ENCODE data around the gene ATP8B1. TPM values are rescaled to one million over a fixed set of nuclear protein-coding genes. Genes with fewer than 3 reads are reported as not detected.
"Not testable (repeated sequence)": the region's sequence is repeated elsewhere in the genome, so short reads cannot be mapped to it uniquely, and the experiment has no call there.

ATP8B1 gene
- total RNA-seq, 1 donor from 2014 or later, result 0.15 TPM

DNA sequence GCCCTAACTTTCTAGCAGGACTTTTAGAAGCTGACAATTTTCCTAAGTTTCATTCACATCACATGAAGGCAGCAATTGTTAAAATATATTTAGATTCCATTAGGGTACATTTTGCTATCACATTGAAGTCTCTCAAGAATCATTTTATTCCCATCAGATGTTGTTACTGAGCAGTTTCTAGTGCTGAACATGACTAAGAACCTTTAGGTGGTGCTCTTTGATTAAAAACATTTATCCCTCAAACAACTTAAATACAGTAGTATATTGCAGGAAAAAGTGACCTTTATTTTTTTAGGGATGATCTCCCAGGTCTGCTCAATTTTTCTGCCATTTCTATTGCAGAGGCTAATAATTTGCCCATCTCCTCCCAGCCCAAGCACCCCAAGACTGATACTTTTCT lies 158.6 kb downstream of the ATP8B1 start:
- Mint-ChIP-seq H3K4me1 (no peaks in the 10 kb centered on the region), H3K27me3 (ENCODE audit: insufficient read depth, low read depth) (no peaks in the 10 kb centered on the region), H3K36me3 (peaks cover 22% of the 10 kb centered on the region), H3K27ac (no peak overlapping the region), H3K9me3 (peaks cover 6% of the 10 kb centered on the region), H3K4me3 (no peak overlapping the region)
- Histone ChIP-seq H3K27me3 (no peaks in the 10 kb centered on the region), H3K4me1 (no peaks in the 10 kb centered on the region), H3K9me3 (ENCODE audit: low read depth) (no peaks in the 10 kb centered on the region), H3K4me3 (no peak overlapping the region), H3K9ac (no peak overlapping the region), H3K36me3 (no peaks in the 10 kb centered on the region), H2AFZ (replicated peaks) (no peak overlapping the region), H4K20me1 (ENCODE audit: low read depth) (no peaks in the 10 kb centered on the region), H3K79me2 (ENCODE audit: low read depth) (no peaks in the 10 kb centered on the region), H3F3A (ENCODE audit: low read depth) (no peaks in the 10 kb centered on the region), H3K27ac (no peak overlapping the region), H3K4me2 (no peak overlapping the region)
- TF ChIP-seq, protein P1, sequence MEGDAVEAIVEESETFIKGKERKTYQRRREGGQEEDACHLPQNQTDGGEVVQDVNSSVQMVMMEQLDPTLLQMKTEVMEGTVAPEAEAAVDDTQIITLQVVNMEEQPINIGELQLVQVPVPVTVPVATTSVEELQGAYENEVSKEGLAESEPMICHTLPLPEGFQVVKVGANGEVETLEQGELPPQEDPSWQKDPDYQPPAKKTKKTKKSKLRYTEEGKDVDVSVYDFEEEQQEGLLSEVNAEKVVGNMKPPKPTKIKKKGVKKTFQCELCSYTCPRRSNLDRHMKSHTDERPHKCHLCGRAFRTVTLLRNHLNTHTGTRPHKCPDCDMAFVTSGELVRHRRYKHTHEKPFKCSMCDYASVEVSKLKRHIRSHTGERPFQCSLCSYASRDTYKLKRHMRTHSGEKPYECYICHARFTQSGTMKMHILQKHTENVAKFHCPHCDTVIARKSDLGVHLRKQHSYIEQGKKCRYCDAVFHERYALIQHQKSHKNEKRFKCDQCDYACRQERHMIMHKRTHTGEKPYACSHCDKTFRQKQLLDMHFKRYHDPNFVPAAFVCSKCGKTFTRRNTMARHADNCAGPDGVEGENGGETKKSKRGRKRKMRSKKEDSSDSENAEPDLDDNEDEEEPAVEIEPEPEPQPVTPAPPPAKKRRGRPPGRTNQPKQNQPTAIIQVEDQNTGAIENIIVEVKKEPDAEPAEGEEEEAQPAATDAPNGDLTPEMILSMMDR (IDR thresholded peaks at IDR 0.05), result no peak
- no peak for TF ChIP-seq EZH2phosphoT487 (IDR thresholded peaks at IDR 0.05)
- DNase-seq (ENCODE audit: low spot score), result no peak

DNA sequence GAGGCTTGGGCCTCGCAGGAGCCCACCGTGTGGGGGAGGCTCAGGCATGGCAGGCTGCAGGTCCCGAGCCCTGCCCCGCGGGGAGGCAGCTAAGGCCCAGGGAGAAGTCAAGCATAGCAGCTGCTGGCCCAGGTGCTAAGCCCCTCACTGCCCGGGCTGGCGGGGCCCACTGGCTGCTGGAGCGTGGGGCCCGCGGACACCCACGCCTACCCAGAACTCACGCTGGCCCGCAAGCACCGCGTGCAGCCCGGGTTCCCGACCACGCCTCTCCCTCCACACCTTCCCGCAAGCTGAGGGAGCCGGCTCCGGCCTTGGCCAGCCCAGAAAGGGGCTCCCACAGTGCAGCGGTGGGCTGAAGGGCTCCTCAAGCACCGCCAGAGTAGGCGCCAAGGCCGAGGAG lies 159.4 kb downstream of the ATP8B1 start:
- not testable (repeated sequence) for H3K4me3 Mint-ChIP-seq; H3K9me3 Mint-ChIP-seq; H3K36me3 ChIP-seq; H3K79me2 ChIP-seq (ENCODE audit: low read depth); H3K9me3 ChIP-seq (ENCODE audit: low read depth); H3K27ac Mint-ChIP-seq; H3K4me2 ChIP-seq; H3K4me3 ChIP-seq; H3K4me1 Mint-ChIP-seq; H3K27me3 ChIP-seq; H3K4me1 ChIP-seq; DNase-seq (ENCODE audit: low spot score); H3K27me3 Mint-ChIP-seq (ENCODE audit: insufficient read depth, low read depth); H2AFZ ChIP-seq (replicated peaks); H4K20me1 ChIP-seq (ENCODE audit: low read depth); H3F3A ChIP-seq (ENCODE audit: low read depth); H3K27ac ChIP-seq; H3K9ac ChIP-seq
- H3K36me3 Mint-ChIP-seq, result peaks cover 22% of the 10 kb centered on the region

- not testable (repeated sequence) for H3K79me2 ChIP-seq (ENCODE audit: low read depth); H3K27me3 Mint-ChIP-seq (ENCODE audit: insufficient read depth, low read depth); DNase-seq (ENCODE audit: low spot score); H3K27ac Mint-ChIP-seq; H3K9me3 Mint-ChIP-seq; H3K36me3 ChIP-seq; H3K4me3 Mint-ChIP-seq; H3K4me2 ChIP-seq; H3K27me3 ChIP-seq; H2AFZ ChIP-seq (replicated peaks); H3K4me3 ChIP-seq; H3K27ac ChIP-seq; H3K9me3 ChIP-seq (ENCODE audit: low read depth); H3K4me1 ChIP-seq; H3K4me1 Mint-ChIP-seq; H4K20me1 ChIP-seq (ENCODE audit: low read depth); H3F3A ChIP-seq (ENCODE audit: low read depth); H3K9ac ChIP-seq
- peaks cover 22% of the 10 kb centered on the region for H3K36me3 Mint-ChIP-seq
Observed at GRCh38 chr18:57642462-57642861, 160.7 kb downstream of the ATP8B1 start.

DNA sequence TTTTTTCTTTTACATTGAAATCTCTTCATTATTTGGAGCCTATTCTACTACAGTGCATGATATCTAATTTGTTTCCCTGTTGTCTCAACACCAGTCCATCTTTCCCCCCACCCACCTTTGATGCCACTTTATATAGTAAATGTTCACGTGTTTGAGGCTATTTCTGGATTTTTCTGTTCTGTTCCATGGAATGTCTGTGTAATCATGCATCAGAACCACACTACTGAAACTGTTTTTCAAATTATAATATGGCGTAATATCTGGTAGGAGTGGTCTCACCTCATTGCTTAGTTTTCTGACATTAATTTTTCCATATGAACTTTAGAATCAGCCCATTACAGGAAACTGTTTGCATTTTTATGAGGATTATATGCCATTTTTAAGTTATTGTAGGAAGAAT lies 162.4 kb downstream of the ATP8B1 start:
- no peaks in the 10 kb centered on the region for H3F3A ChIP-seq (ENCODE audit: low read depth)
- H3K27ac ChIP-seq, result no peak overlapping the region
- Mint-ChIP-seq H3K27ac (no peak overlapping the region), H3K36me3 (peaks cover 22% of the 10 kb centered on the region), H3K9me3 (peaks cover 6% of the 10 kb centered on the region), H3K27me3 (ENCODE audit: insufficient read depth, low read depth) (no peaks in the 10 kb centered on the region), H3K4me3 (no peak overlapping the region), H3K4me1 (no peaks in the 10 kb centered on the region)
- H3K27me3 ChIP-seq, result no peaks in the 10 kb centered on the region
- H3K9ac ChIP-seq, result no peak overlapping the region
- no peak overlapping the region for H2AFZ ChIP-seq (replicated peaks)
- no peaks in the 10 kb centered on the region for H4K20me1 ChIP-seq (ENCODE audit: low read depth)
- no peaks in the 10 kb centered on the region for H3K9me3 ChIP-seq (ENCODE audit: low read depth)
- no peak overlapping the region for H3K4me2 ChIP-seq
- no peaks in the 10 kb centered on the region for H3K4me1 ChIP-seq
- TF ChIP-seq, protein P1 (IDR thresholded peaks at IDR 0.05), result no peak
- no peak for TF ChIP-seq EZH2 (IDR thresholded peaks at IDR 0.05)
- TF ChIP-seq EZH2phosphoT487 (IDR thresholded peaks at IDR 0.05), result no peak
- H3K36me3 ChIP-seq, result no peaks in the 10 kb centered on the region
- no peak for DNase-seq (ENCODE audit: low spot score)
- no peak overlapping the region for H3K4me3 ChIP-seq
- H3K79me2 ChIP-seq (ENCODE audit: low read depth), result no peaks in the 10 kb centered on the region
